Activated CD8-positive, alpha-beta memory T cell treated with anti-CD3 and anti-CD28 coated beads for 48 hours (primary cell): ENCODE results near the gene KANK3.
"Not testable (repeated sequence)": the region's sequence is repeated elsewhere in the genome, so short reads cannot be mapped to it uniquely, and the experiment has no call there.

Experiments
- DNase-seq, 3 experiments: peaks; one replicate each; pipeline ENCODE4 v3.0.0-alpha.2; 2020; ENCODE audit warnings: low read depth in 2 of 3, low spot score in 2 of 3

Gene KANK3

GRCh38 chr19:8342684-8343482 lies at the start of gene KANK3:
Gene KANK3 (minus strand): TSS chr19:8343262. CDS start chr19:8337828, 5,434 bp downstream.
- DNase-seq, result peak; percentile 82 to 88 (median 82)

GRCh38 chr19:8392017-8392591 lies 49.0 kb upstream of the KANK3 start:
- no peak for DNase-seq

GRCh38 chr19:8391198-8392016 lies 48.3 kb upstream of the KANK3 start:
- no peak for DNase-seq

- peak; percentile 80 to 98 (median 96) for DNase-seq
Measured at GRCh38 chr19:8390617-8390981, 47.5 kb upstream of the KANK3 start.

GRCh38 chr19:8389891-8390616 lies 47.0 kb upstream of the KANK3 start, which contains the start of gene RAB11B:
Gene RAB11B (plus strand): TSS chr19:8390360. CDS start chr19:8390417, 57 bp downstream.
- peak; percentile 84 to 96 (median 87) for DNase-seq

- no peak for DNase-seq
Measured at GRCh38 chr19:8388612-8388958, 45.5 kb upstream of the KANK3 start.

GRCh38 chr19:8387688-8388611 lies 44.9 kb upstream of the KANK3 start:
- DNase-seq, result no peak

- no peak for DNase-seq
Measured at GRCh38 chr19:8386990-8387389, 43.9 kb upstream of the KANK3 start.

GRCh38 chr19:8386419-8386818 lies 43.4 kb upstream of the KANK3 start:
- DNase-seq, result not testable (repeated sequence)

- DNase-seq, result not testable (repeated sequence)
Measured at GRCh38 chr19:8385566-8385965, 42.5 kb upstream of the KANK3 start.

- DNase-seq, result not testable (repeated sequence)
Measured at GRCh38 chr19:8385103-8385502, 42.0 kb upstream of the KANK3 start.

GRCh38 chr19:8384569-8384968 lies 41.5 kb upstream of the KANK3 start:
- not testable (repeated sequence) for DNase-seq

- DNase-seq, result not testable (repeated sequence)
Measured at GRCh38 chr19:8379156-8379891, 36.3 kb upstream of the KANK3 start.

- no peak for DNase-seq
Measured at GRCh38 chr19:8377598-8377997, 34.5 kb upstream of the KANK3 start.

- not testable (repeated sequence) for DNase-seq
Measured at GRCh38 chr19:8376373-8376974, 33.4 kb upstream of the KANK3 start.

GRCh38 chr19:8375766-8376165 lies 32.7 kb upstream of the KANK3 start:
- DNase-seq, result not testable (repeated sequence)

GRCh38 chr19:8373867-8374813 lies 31.1 kb upstream of the KANK3 start:
- no peak for DNase-seq
